HepG2 (cell line): ENCODE results near the gene CHAF1B. TPM values are rescaled to one million over a fixed set of nuclear protein-coding genes. Genes with fewer than 3 reads are reported as not detected.

Source experiments
- AHR ChIP-seq: IDR thresholded peaks from 2 replicates; pipeline ENCODE4 v1.6.1; 2018; ENCODE audit warnings: missing genetic modification reagents, missing compliant biosample characterization
- GMEB2 ChIP-seq: IDR thresholded peaks from 2 replicates; pipeline ENCODE4 v1.6.1; 2016; ENCODE audit warnings: missing biosample characterization, missing genetic modification reagents, low read depth
- HNRNPUL1 ChIP-seq: fragments of 200-400 bp; formaldehyde crosslinking; IDR thresholded peaks from 2 replicates; pipeline ENCODE4 v1.6.1; 2017; ENCODE audit warnings: low read depth, mild to moderate bottlenecking, low read length, moderate library complexity
- MAX ChIP-seq: IDR thresholded peaks from 2 replicates; pipeline ENCODE4 v1.6.1; 2012; ENCODE audit warnings: inconsistent platforms
- POLR2G ChIP-seq: fragments of 200-400 bp; formaldehyde crosslinking; IDR thresholded peaks from 2 replicates; pipeline ENCODE4 v1.6.1; 2018; ENCODE audit warnings: mild to moderate bottlenecking, low read depth, low read length, moderate library complexity
- RNF219 ChIP-seq: sonication (generic); formaldehyde crosslinking; IDR thresholded peaks from 2 replicates; pipeline ENCODE4 v1.5.0; 2020; ENCODE audit warnings: mild to moderate bottlenecking, missing genetic modification reagents
- TAF15 ChIP-seq: fragments of 200-400 bp; formaldehyde crosslinking; IDR thresholded peaks from one replicate; pipeline ENCODE4 v1.6.1; 2018; ENCODE audit warnings: mild to moderate bottlenecking, low read depth, low read length; ENCODE audit not compliant: poor library complexity, severe bottlenecking
- TARDBP ChIP-seq: sonication (generic); formaldehyde crosslinking; IDR thresholded peaks from 2 replicates; pipeline ENCODE4 v1.8.0; 2022; ENCODE audit warnings: mild to moderate bottlenecking, missing genetic modification reagents
- ZBTB14 ChIP-seq: sonication (generic); formaldehyde crosslinking; IDR thresholded peaks from 2 replicates; pipeline ENCODE4 v1.4.0; 2020; ENCODE audit warnings: missing genetic modification reagents
- ZBTB46 ChIP-seq: sonication (generic); formaldehyde crosslinking; IDR thresholded peaks from 2 replicates; pipeline ENCODE4 v1.4.0; 2020; ENCODE audit warnings: mild to moderate bottlenecking, missing genetic modification reagents, borderline replicate concordance
- ZNF138 ChIP-seq: sonication (generic); formaldehyde crosslinking; IDR thresholded peaks from 2 replicates; pipeline ENCODE4 v1.5.0; 2020; ENCODE audit warnings: mild to moderate bottlenecking, low read depth, missing genetic modification reagents
- ZNF407 ChIP-seq: sonication (generic); formaldehyde crosslinking; IDR thresholded peaks from one replicate; pipeline ENCODE4 v1.5.1; 2020; ENCODE audit warnings: mild to moderate bottlenecking, missing genetic modification reagents; ENCODE audit errors: not compliant biosample characterization
- polyA plus RNA-seq, 8 experiments: library from polyadenylated mRNA; depleted of rRNA in 3 of 8; stranded (reverse) in 7 of 8; unstranded in 1 of 8; fragments of >200 nt; fragmentation: Illumina TruSeq in 4 of 8; extraction: Trizol in 4 of 8; gene quantifications; 2 replicates each; pipeline versions ENCODE4 v1.2.1 to v1.2.3, GENCODE V29; 2011 to 2016; ENCODE audit warnings: low read depth in 4 of 8, missing spikeins in 1 of 8, mixed read lengths in 1 of 8; ENCODE audit not compliant: insufficient read depth in 1 of 8
- total RNA-seq, 5 experiments: library from RNA; depleted of rRNA; stranded (reverse); fragments of >200 nt; fragmentation: Illumina TruSeq; extraction: Trizol; gene quantifications; 2 replicates each; pipeline ENCODE4 v1.2.3, GENCODE V29; 2016; ENCODE audit warnings: low read depth in 1 of 5

Gene CHAF1B
- total and polyA plus RNA-seq, 2 of the 13 experiments (the other 11 are each of a cell fraction or from before 2014, with no cell fraction given): 5.1 to 14.1 TPM

GRCh38 chr21:36385233-36386030 is at the start of gene CHAF1B (continued):
- TF ChIP-seq ZBTB46 (CRISPR knock-in tag) (no peak), ZNF138 (no peak), MAX (peak; percentile 71; the same call in 1 of the 2 replicates), HNRNPUL1 (no peak), ZNF407 (no peak), AHR (CRISPR knock-in tag) (no peak), RNF219 (CRISPR knock-in tag) (no peak), ZBTB14 (CRISPR knock-in tag) (peak; percentile 47; the same call in 1 of the 2 replicates), TAF15 (no peak), POLR2G (peak; percentile 52), TARDBP (CRISPR knock-in tag) (no peak), GMEB2 (no peak)
